HEK293 (cell line): ENCODE measurements around the gene DGKQ.

Source experiments
- ATF2 ChIP-seq: fragments of 450-650 bp; formaldehyde crosslinking; IDR thresholded peaks from 2 replicates; pipeline ENCODE4 v1.5.1; 2016; ENCODE audit warnings: missing biosample characterization, missing genetic modification characterization, low read depth
- PATZ1 ChIP-seq: fragments of 450-650 bp; formaldehyde crosslinking; IDR thresholded peaks from 2 replicates; pipeline ENCODE4 v1.5.1; 2016; ENCODE audit warnings: missing biosample characterization, missing genetic modification characterization
- PRDM1 ChIP-seq: fragments of 450-650 bp; formaldehyde crosslinking; IDR thresholded peaks from 2 replicates; pipeline ENCODE4; 2016; ENCODE audit warnings: missing biosample characterization, missing genetic modification characterization
- SETDB1 ChIP-seq: IDR thresholded peaks from one replicate; pipeline ENCODE4 v1.6.1; 2017; ENCODE audit warnings: mild to moderate bottlenecking, low read length, moderate library complexity, mixed read lengths; ENCODE audit not compliant: insufficient read length
- ZBTB11 ChIP-seq: fragments of 450-650 bp; formaldehyde crosslinking; conservative IDR thresholded peaks from 2 replicates; pipeline ENCODE4 v1.5.1; 2016; ENCODE audit warnings: low read depth, missing biosample characterization, missing genetic modification characterization
- ZBTB17 ChIP-seq: fragments of 450-650 bp; formaldehyde crosslinking; IDR thresholded peaks from 2 replicates; pipeline ENCODE4 v1.5.1; 2016; ENCODE audit warnings: missing biosample characterization, missing genetic modification characterization
- ZBTB48 ChIP-seq: fragments of 450-650 bp; formaldehyde crosslinking; IDR thresholded peaks from 2 replicates; pipeline ENCODE4 v1.5.1; 2016; ENCODE audit warnings: missing biosample characterization, missing genetic modification characterization
- ZBTB8A ChIP-seq: fragments of 450-650 bp; formaldehyde crosslinking; IDR thresholded peaks from 2 replicates; pipeline ENCODE4 v1.5.1; 2016; ENCODE audit warnings: missing biosample characterization, missing genetic modification characterization
- ZFHX2 ChIP-seq: fragments of 450-650 bp; formaldehyde crosslinking; conservative IDR thresholded peaks from 2 replicates; pipeline ENCODE4 v1.5.1; 2016; ENCODE audit warnings: missing biosample characterization, missing genetic modification characterization
- ZNF555 ChIP-seq: fragments of 450-650 bp; formaldehyde crosslinking; conservative IDR thresholded peaks from 2 replicates; pipeline ENCODE4 v1.5.1; 2017; ENCODE audit warnings: missing biosample characterization, mild to moderate bottlenecking, missing genetic modification characterization, inconsistent platforms
- ZNF560 ChIP-seq: fragments of 450-650 bp; formaldehyde crosslinking; IDR thresholded peaks from 2 replicates; pipeline ENCODE4 v1.5.1; 2017; ENCODE audit warnings: missing biosample characterization, missing genetic modification characterization, borderline replicate concordance
- TF ChIP-seq, protein P1 (sequence below): fragments of 450-650 bp; formaldehyde crosslinking; IDR thresholded peaks from 2 replicates; pipeline ENCODE4 v1.5.1; 2016; ENCODE audit warnings: missing biosample characterization, missing genetic modification characterization
- TF ChIP-seq, protein P2 (sequence below): fragments of 450-650 bp; formaldehyde crosslinking; IDR thresholded peaks from 2 replicates; pipeline ENCODE4 v1.5.1; 2016; ENCODE audit warnings: missing biosample characterization, missing genetic modification characterization

DNA sequence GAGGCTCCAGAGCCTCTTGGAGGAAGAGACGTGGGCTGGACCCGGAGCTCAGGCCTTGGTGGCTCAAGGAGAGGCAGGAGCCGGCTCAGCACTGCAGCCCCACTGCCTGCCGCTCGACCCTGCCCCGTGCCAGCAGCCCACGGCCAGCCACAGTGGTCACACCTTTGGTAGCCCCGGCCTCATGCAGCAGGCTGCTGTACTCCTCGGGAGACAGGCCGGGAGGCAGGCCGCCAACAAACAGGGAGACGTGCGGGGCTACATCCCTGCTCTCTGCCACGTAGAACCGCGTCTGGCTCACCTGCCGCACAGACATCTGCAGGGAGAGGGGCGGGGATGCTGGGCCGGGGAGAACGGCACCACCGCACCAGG, 7.6 kb downstream of the DGKQ start:
- TF ChIP-seq ZBTB8A (no peak), PATZ1 (no peak), ZBTB17 (no peak), ZBTB48 (tag by site-specific recombination) (no peak), ATF2 (tag by site-specific recombination) (no peak), SETDB1 (no peak), ZNF560 (tag by site-specific recombination) (no peak), ZNF555 (tag by site-specific recombination) (no peak), PRDM1 (no peak), ZBTB11 (tag by site-specific recombination) (no peak), ZFHX2 (tag by site-specific recombination) (no peak)
- TF ChIP-seq, protein P1, sequence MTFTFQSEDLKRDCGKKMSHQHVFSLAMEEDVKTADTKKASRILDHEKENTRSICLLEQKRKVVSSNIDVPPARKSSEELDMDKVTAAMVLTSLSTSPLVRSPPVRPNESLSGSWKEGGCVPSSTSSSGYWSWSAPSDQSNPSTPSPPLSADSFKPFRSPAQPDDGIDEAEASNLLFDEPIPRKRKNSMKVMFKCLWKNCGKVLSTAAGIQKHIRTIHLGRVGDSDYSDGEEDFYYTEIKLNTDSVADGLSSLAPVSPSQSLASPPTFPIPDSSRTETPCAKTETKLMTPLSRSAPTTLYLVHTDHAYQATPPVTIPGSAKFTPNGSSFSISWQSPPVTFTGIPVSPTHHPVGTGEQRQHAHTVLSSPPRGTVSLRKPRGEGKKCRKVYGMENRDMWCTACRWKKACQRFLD (tag by site-specific recombination), result no peak
- TF ChIP-seq, protein P2, sequence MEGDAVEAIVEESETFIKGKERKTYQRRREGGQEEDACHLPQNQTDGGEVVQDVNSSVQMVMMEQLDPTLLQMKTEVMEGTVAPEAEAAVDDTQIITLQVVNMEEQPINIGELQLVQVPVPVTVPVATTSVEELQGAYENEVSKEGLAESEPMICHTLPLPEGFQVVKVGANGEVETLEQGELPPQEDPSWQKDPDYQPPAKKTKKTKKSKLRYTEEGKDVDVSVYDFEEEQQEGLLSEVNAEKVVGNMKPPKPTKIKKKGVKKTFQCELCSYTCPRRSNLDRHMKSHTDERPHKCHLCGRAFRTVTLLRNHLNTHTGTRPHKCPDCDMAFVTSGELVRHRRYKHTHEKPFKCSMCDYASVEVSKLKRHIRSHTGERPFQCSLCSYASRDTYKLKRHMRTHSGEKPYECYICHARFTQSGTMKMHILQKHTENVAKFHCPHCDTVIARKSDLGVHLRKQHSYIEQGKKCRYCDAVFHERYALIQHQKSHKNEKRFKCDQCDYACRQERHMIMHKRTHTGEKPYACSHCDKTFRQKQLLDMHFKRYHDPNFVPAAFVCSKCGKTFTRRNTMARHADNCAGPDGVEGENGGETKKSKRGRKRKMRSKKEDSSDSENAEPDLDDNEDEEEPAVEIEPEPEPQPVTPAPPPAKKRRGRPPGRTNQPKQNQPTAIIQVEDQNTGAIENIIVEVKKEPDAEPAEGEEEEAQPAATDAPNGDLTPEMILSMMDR (tag by site-specific recombination), result no peak
